T-cell (primary cell): Measurements from ENCODE around the gene RIPK3. TPM values are rescaled to one million over a fixed set of nuclear protein-coding genes. Genes with fewer than 3 reads are reported as not detected.

Source experiments
- ATAC-seq, 4 experiments: fragments of 200-7000 bp in 3 of 4; fragments of 150-1000 bp in 1 of 4; cut with Tn5 transposase; replicated peaks in 1 of 4; 1 replicate in 3 of 4; 2 replicates in 1 of 4; pipeline ENCODE4 v1.10.0; 2021; ENCODE audit warnings: moderate library complexity in 3 of 4, mild to moderate bottlenecking in 2 of 4, moderate number of reproducible peaks in 1 of 4
- CTCF ChIA-PET, 2 donors: fragments of 300-600 bp; sonication (Branson Sonifier 250); formaldehyde crosslinking; loops; one replicate each; lab custom pipeline; 2022; ENCODE audit warnings: antibody characterized with exemption in 2 of 2; lab: Charles Lee
- POLR2A ChIA-PET, 2 donors: fragments of 300-600 bp; sonication (Branson Sonifier 250); formaldehyde crosslinking; loops; one replicate each; lab custom pipeline; 2022; ENCODE audit warnings: antibody characterized with exemption in 2 of 2; lab: Charles Lee
- DNase-seq, 35 experiments: peaks; one replicate each; pipeline versions ENCODE4 v3.0.0 to v3.0.0-alpha.2; 2013 to 2023
- H3K27ac ChIP-seq: one replicate; pipeline ENCODE4 v1.5.1; 2013; ENCODE audit warnings: low read length
- H3K27me3 ChIP-seq, 2 experiments: replicated peaks in 1 of 2; 1 replicate in 1 of 2; 2 replicates in 1 of 2; pipeline versions ENCODE4 v1.6.1 to v1.7.0; 2013; ENCODE audit warnings: low read length in 1 of 2, mixed read lengths in 1 of 2; ENCODE audit not compliant: control insufficient read depth in 2 of 2, insufficient read depth in 2 of 2; ENCODE audit errors: extremely low read depth in 1 of 2
- H3K36me3 ChIP-seq, 2 donors: 1 replicate in 1 of 2; 2 replicates in 1 of 2; pipeline versions ENCODE4 v1.6.1 to v1.7.0; 2013; ENCODE audit warnings: low read length in 1 of 2; ENCODE audit not compliant: control insufficient read depth in 2 of 2, insufficient read depth in 1 of 2; ENCODE audit errors: extremely low read depth in 1 of 2
- H3K4me1 ChIP-seq, 2 experiments: 1 replicate in 1 of 2; 2 replicates in 1 of 2; pipeline versions ENCODE4 v1.6.1 to v1.7.0; 2013; ENCODE audit warnings: low read length in 2 of 2, mixed read lengths in 1 of 2; ENCODE audit not compliant: insufficient read depth in 2 of 2, control insufficient read depth in 1 of 2; ENCODE audit errors: extremely low read depth in 1 of 2
- H3K4me3 ChIP-seq, 2 donors: 1 replicate in 1 of 2; 2 replicates in 1 of 2; pipeline versions ENCODE4 v1.5.1 to v1.7.0; 2013; ENCODE audit warnings: mild to moderate bottlenecking in 2 of 2, low read length in 1 of 2, moderate library complexity in 1 of 2; ENCODE audit not compliant: control insufficient read depth in 1 of 2; ENCODE audit errors: extremely low read depth in 1 of 2
- H3K9me3 ChIP-seq: 2 replicates; pipeline ENCODE4 v1.7.0; 2013
- H3K27ac Mint-ChIP-seq, 2 donors: one replicate each; pipeline ENCODE4 v1.8.0; 2020 to 2021; ENCODE audit warnings: mild to moderate bottlenecking in 2 of 2, mixed read lengths in 2 of 2
- H3K27me3 Mint-ChIP-seq, 2 donors: one replicate each; pipeline ENCODE4 v1.8.0; 2021 to 2022; ENCODE audit warnings: mixed read lengths in 2 of 2
- H3K36me3 Mint-ChIP-seq: one replicate; pipeline ENCODE4 v1.8.0; 2021; ENCODE audit warnings: mixed read lengths
- H3K4me1 Mint-ChIP-seq, 3 donors: one replicate each; pipeline ENCODE4 v1.8.0; 2020 to 2022; ENCODE audit warnings: mixed read lengths in 3 of 3, mild to moderate bottlenecking in 1 of 3
- H3K4me3 Mint-ChIP-seq, 3 donors: one replicate each; pipeline ENCODE4 v1.8.0; 2020 to 2022; ENCODE audit warnings: mild to moderate bottlenecking in 3 of 3, mixed read lengths in 3 of 3, moderate library complexity in 3 of 3
- H3K9me3 Mint-ChIP-seq, 3 donors: one replicate each; pipeline ENCODE4 v1.8.0; 2020 to 2022; ENCODE audit warnings: mixed read lengths in 3 of 3
- WGBS: methylation state at CpG from one replicate; pipeline ENCODE4 v1.1.5; 2013; ENCODE audit warnings: missing lambda C conversion rate; ENCODE audit not compliant: insufficient coverage; 5-methylcytosine and 5-hydroxymethylcytosine counted together
- total RNA-seq, 35 experiments: library from RNA in 6 of 35; stranded (reverse) in 6 of 35; fragments of 120-200 nt in 1 of 35; gene quantifications; one replicate each; pipeline versions ENCODE4 v1.2.1 to v1.2.4 and lab custom pipeline; 2013 to 2026

RIPK3 gene
- total RNA-seq, 5 donors from 2014 or later (not counting 1 experiment from before 2014, with no cell fraction given) = 26.2 to 68.3 (median 59.2) TPM

- no peak overlapping the region for H3K4me3 Mint-ChIP-seq
- Histone ChIP-seq H3K4me3 (no peak overlapping the region), H3K36me3 (peaks cover 10 to 48% of the 10 kb centered on the region in 2 donors), H3K27ac (no peak overlapping the region), H3K9me3 (no peaks in the 10 kb centered on the region), H3K4me1 (peaks cover 6 to 21% of the 10 kb centered on the region in 2 experiments), H3K27me3 (no peaks in the 10 kb centered on the region)
- no peak overlapping the region for H3K27ac Mint-ChIP-seq
- CTCF ChIA-PET = interaction anchor here in 1 of 2 donors (1.8 kb wide), 1 partner anchor 16 kb away, joined by 8 read pairs; the partner anchor contains the start of gene CIDEB
- no peak for ATAC-seq
- no peak for DNase-seq
- H3K9me3 Mint-ChIP-seq = no peaks in the 10 kb centered on the region
- WGBS = 100% methylated on average over 7 of the region's 11 CpGs
- POLR2A ChIA-PET = interaction anchor here in 1 of 2 donors (0.6 to 1.7 kb wide), 2 partner anchors 15 to 63 kb away, joined by 4 read pairs; no protein-coding TSS in a partner anchor
- peaks cover 13 to 27% (median 14%) of the 10 kb centered on the region in 3 donors for H3K4me1 Mint-ChIP-seq
- peaks cover 43% of the 10 kb centered on the region for H3K36me3 Mint-ChIP-seq
- no peaks in the 10 kb centered on the region for H3K27me3 Mint-ChIP-seq
Measured at GRCh38 chr14:24292118-24292807, 47.5 kb downstream of the RIPK3 start.

GRCh38 chr14:24291446-24292117 is 48.2 kb downstream of the RIPK3 start:
- POLR2A ChIA-PET = interaction anchor here (0.6 to 1.7 kb wide), 3 partner anchors 14 to 63 kb away, joined by 3 to 4 read pairs (median 4); partner anchors contain the start of gene TINF2 (in 1 of the 2)
- Histone ChIP-seq H3K4me3 (no peak overlapping the region), H3K27ac (no peak overlapping the region), H3K4me1 (peaks cover 0 to 14% of the 10 kb centered on the region in 2 experiments), H3K27me3 (no peaks in the 10 kb centered on the region), H3K36me3 (peaks cover 10 to 48% of the 10 kb centered on the region in 2 donors), H3K9me3 (no peaks in the 10 kb centered on the region)
- Mint-ChIP-seq H3K27ac (no peak overlapping the region), H3K9me3 (no peaks in the 10 kb centered on the region), H3K4me1 (peaks cover 6 to 21% (median 8%) of the 10 kb centered on the region in 3 donors), H3K4me3 (no peak overlapping the region), H3K27me3 (no peaks in the 10 kb centered on the region), H3K36me3 (peaks cover 41% of the 10 kb centered on the region)
- WGBS = 100% methylated on average over 1 of the region's 3 CpGs
- no peak for ATAC-seq
- DNase-seq = no peak
- CTCF ChIA-PET = interaction anchor here in 1 of 2 donors (1.8 kb wide), 1 partner anchor 17 kb away, joined by 8 read pairs; the partner anchor contains the start of gene CIDEB

- H3K4me1 ChIP-seq = peaks cover 0 to 13% of the 10 kb centered on the region in 2 experiments
- peaks cover 10 to 40% of the 10 kb centered on the region in 2 donors for H3K36me3 ChIP-seq
- WGBS = 92% methylated on average over 4 of the region's 9 CpGs
- ChIA-PET CTCF (no interaction called here), POLR2A (interaction anchor here in 1 of 2 donors (1.0 kb wide), 1 partner anchor 48 kb away, joined by 3 read pairs; the partner anchor contains the start of gene TINF2)
- H3K27me3 Mint-ChIP-seq = no peaks in the 10 kb centered on the region
- peaks cover 0 to 13% (median 2%) of the 10 kb centered on the region in 3 donors for H3K4me1 Mint-ChIP-seq
- H3K27me3 ChIP-seq = no peaks in the 10 kb centered on the region
- peaks cover 32% of the 10 kb centered on the region for H3K36me3 Mint-ChIP-seq
- ATAC-seq (no peak), DNase-seq (no peak)
- no peak overlapping the region for H3K27ac Mint-ChIP-seq
- H3K4me3 Mint-ChIP-seq = no peak overlapping the region
- H3K4me3 ChIP-seq = no peak overlapping the region
- H3K27ac ChIP-seq = no peak overlapping the region
- H3K9me3 ChIP-seq = no peaks in the 10 kb centered on the region
- no peaks in the 10 kb centered on the region for H3K9me3 Mint-ChIP-seq
Measured at GRCh38 chr14:24290746-24291145, 49.0 kb downstream of the RIPK3 start.

- peak in 1 of 35 experiments; percentile 42 for DNase-seq
- H3K27ac Mint-ChIP-seq = no peak overlapping the region
- peaks cover 10 to 35% of the 10 kb centered on the region in 2 donors for H3K36me3 ChIP-seq
- H3K27me3 ChIP-seq = no peaks in the 10 kb centered on the region
- H3K4me3 ChIP-seq = no peak overlapping the region
- ATAC-seq = peak; percentile 42 to 81 (median 74)
- H3K9me3 Mint-ChIP-seq = no peaks in the 10 kb centered on the region
- H3K4me3 Mint-ChIP-seq = no peak overlapping the region
- H3K27ac ChIP-seq = no peak overlapping the region
- no peaks in the 10 kb centered on the region for H3K9me3 ChIP-seq
- no peaks in the 10 kb centered on the region for H3K27me3 Mint-ChIP-seq
- CTCF ChIA-PET = interaction anchor here (0.6 to 1.6 kb wide), 2 partner anchors 9 to 47 kb away, joined by 3 to 8 read pairs; partner anchors contain the start of gene TINF2 (in 1 of the 2)
- H3K36me3 Mint-ChIP-seq = peaks cover 27% of the 10 kb centered on the region
- peaks cover 0 to 11% (median 2%) of the 10 kb centered on the region in 3 donors for H3K4me1 Mint-ChIP-seq
- peaks cover 0 to 13% of the 10 kb centered on the region in 2 experiments for H3K4me1 ChIP-seq
- POLR2A ChIA-PET = no interaction called here
- 67% methylated on average over 3 of the region's 6 CpGs for WGBS
Measured at GRCh38 chr14:24289649-24290280, 50.0 kb downstream of the RIPK3 start.

DNA sequence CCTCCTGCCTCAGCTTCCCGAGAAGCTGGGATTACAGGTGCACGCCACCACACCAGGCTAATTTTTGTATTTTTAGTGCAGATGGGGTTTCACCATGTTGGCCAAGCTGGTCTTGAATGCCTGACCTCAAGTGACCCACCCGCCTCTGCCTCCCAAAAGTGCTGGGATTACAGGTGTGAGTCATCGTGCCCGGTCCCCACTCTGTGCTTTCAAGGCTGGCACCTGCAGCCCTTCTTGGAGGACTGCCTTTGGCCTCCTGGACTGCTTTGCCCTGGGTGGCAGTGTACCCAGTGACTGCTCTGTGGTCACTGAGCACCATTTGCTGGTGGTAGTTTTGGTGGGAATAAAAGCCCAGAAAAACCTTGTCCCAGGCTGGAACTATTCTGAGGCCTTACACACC is 52.8 kb downstream of the RIPK3 start:
- Mint-ChIP-seq H3K27me3 (no peaks in the 10 kb centered on the region), H3K36me3 (peaks cover 18% of the 10 kb centered on the region), H3K27ac (no peak overlapping the region), H3K4me3 (no peak overlapping the region), H3K9me3 (no peaks in the 10 kb centered on the region), H3K4me1 (peaks cover 0 to 11% (median 2%) of the 10 kb centered on the region in 3 donors)
- H3K4me3 ChIP-seq = no peak overlapping the region
- POLR2A ChIA-PET = no interaction called here
- ATAC-seq (no peak), DNase-seq (no peak)
- WGBS = 95% methylated on average over 4 of the region's 5 CpGs
- H3K36me3 ChIP-seq = peaks cover 6 to 27% of the 10 kb centered on the region in 2 donors
- CTCF ChIA-PET = no interaction called here
- H3K27me3 ChIP-seq = no peaks in the 10 kb centered on the region
- peaks cover 0 to 13% of the 10 kb centered on the region in 2 experiments for H3K4me1 ChIP-seq
- H3K9me3 ChIP-seq = no peaks in the 10 kb centered on the region
- no peak overlapping the region for H3K27ac ChIP-seq
